DOHH2 (cell line): Measurements from ENCODE around the gene MGAM2.

Source experiments
- H3F3A ChIP-seq: fragments of 200-600 bp; sonication (generic), shearing (Covaris generic); 2 replicates; pipeline ENCODE4 v1.6.0; 2016; ENCODE audit warnings: antibody characterized with exemption, mild to moderate bottlenecking; ENCODE audit not compliant: control insufficient read depth, insufficient read depth
- H3K27ac ChIP-seq: fragments of 200-600 bp; sonication (generic); 2 replicates; pipeline ENCODE4 v1.5.1; 2014; ENCODE audit warnings: low read depth, mild to moderate bottlenecking, low read length, moderate library complexity
- H3K27me3 ChIP-seq: fragments of 200-600 bp; sonication (generic); 2 replicates; pipeline ENCODE4 v1.6.1; 2014; ENCODE audit warnings: mild to moderate bottlenecking, low read length, mixed read lengths; ENCODE audit not compliant: control insufficient read depth
- H3K36me3 ChIP-seq: fragments of 200-600 bp; sonication (generic); 2 replicates; pipeline ENCODE4 v1.6.1; 2014; ENCODE audit warnings: mild to moderate bottlenecking, low read length, moderate library complexity, mixed read lengths; ENCODE audit not compliant: control insufficient read depth
- H3K4me1 ChIP-seq: fragments of 200-600 bp; sonication (generic); 2 replicates; pipeline ENCODE4 v1.6.1; 2014; ENCODE audit warnings: mild to moderate bottlenecking, low read length, mixed read lengths; ENCODE audit not compliant: control insufficient read depth
- H3K4me2 ChIP-seq: fragments of 200-600 bp; sonication (generic); 2 replicates; pipeline ENCODE4 v1.6.0; 2014; ENCODE audit warnings: mild to moderate bottlenecking, low read length, moderate library complexity
- H3K4me3 ChIP-seq: fragments of 200-600 bp; sonication (generic); 2 replicates; pipeline ENCODE4 v1.5.1; 2014; ENCODE audit warnings: mild to moderate bottlenecking, low read length, mixed read lengths
- H3K79me2 ChIP-seq: fragments of 200-600 bp; sonication (generic); 2 replicates; pipeline ENCODE4 v1.6.1; 2014; ENCODE audit warnings: mild to moderate bottlenecking, low read length, mixed read lengths; ENCODE audit not compliant: control insufficient read depth
- H3K9me2 ChIP-seq: fragments of 200-600 bp; sonication (generic); replicated peaks from 2 replicates; pipeline ENCODE4 v1.6.1; 2014; ENCODE audit warnings: mild to moderate bottlenecking, low read length, mixed read lengths; ENCODE audit not compliant: control insufficient read depth
- H3K9me3 ChIP-seq: fragments of 200-600 bp; sonication (generic); 2 replicates; pipeline ENCODE4 v1.6.1; 2014; ENCODE audit warnings: antibody characterized with exemption, low read length, mixed read lengths; ENCODE audit not compliant: control insufficient read depth, insufficient read depth
- H4K20me1 ChIP-seq: fragments of 200-600 bp; sonication (generic); 2 replicates; pipeline ENCODE4 v1.6.0; 2014; ENCODE audit warnings: low read depth, mild to moderate bottlenecking, antibody characterized with exemption, low read length, moderate library complexity; ENCODE audit not compliant: control insufficient read depth, insufficient read depth
- CTCF ChIP-seq: fragments of 200-600 bp; sonication (generic); IDR thresholded peaks from one replicate; pipeline ENCODE4 v1.5.1; 2014; ENCODE audit warnings: antibody characterized with exemption, mild to moderate bottlenecking, low read depth, low read length; ENCODE audit not compliant: poor library complexity, severe bottlenecking
- EZH2phosphoT487 ChIP-seq: fragments of 200-600 bp; sonication (generic); IDR thresholded peaks from 2 replicates; pipeline ENCODE4 v1.6.1; 2017; ENCODE audit warnings: borderline replicate concordance, mild to moderate bottlenecking, antibody characterized with exemption, low read length, moderate library complexity, mixed read lengths

The MGAM2 gene

GRCh38 chr7:142158736-142159496, 47.4 kb downstream of the MGAM2 start:
- no peak overlapping the region for H3K27ac ChIP-seq
- no peaks in the 10 kb centered on the region for H3K27me3 ChIP-seq

GRCh38 chr7:142161921-142162320, 50.4 kb downstream of the MGAM2 start:
- H4K20me1 ChIP-seq = no peaks in the 10 kb centered on the region
- H3K79me2 ChIP-seq = no peaks in the 10 kb centered on the region
- no peaks in the 10 kb centered on the region for H3F3A ChIP-seq
- no peaks in the 10 kb centered on the region for H3K27me3 ChIP-seq
- H3K9me3 ChIP-seq = no peaks in the 10 kb centered on the region
- no peak overlapping the region for H3K4me3 ChIP-seq
- no peak overlapping the region for H3K27ac ChIP-seq
- no peak overlapping the region for H3K4me2 ChIP-seq
- no peaks in the 10 kb centered on the region for H3K36me3 ChIP-seq
- TF ChIP-seq CTCF (no peak), EZH2phosphoT487 (no peak)
- H3K4me1 ChIP-seq = no peaks in the 10 kb centered on the region
- H3K9me2 ChIP-seq = no peaks in the 10 kb centered on the region

More at GRCh38 chr7:142158736-142159496, 47.4 kb downstream of the MGAM2 start:
- Histone ChIP-seq H3K79me2 (no peaks in the 10 kb centered on the region), H3K4me1 (no peaks in the 10 kb centered on the region), H3K9me2 (no peaks in the 10 kb centered on the region), H3K36me3 (no peaks in the 10 kb centered on the region), H4K20me1 (no peaks in the 10 kb centered on the region), H3K4me2 (no peak overlapping the region), H3K4me3 (no peak overlapping the region), H3F3A (no peaks in the 10 kb centered on the region), H3K9me3 (no peaks in the 10 kb centered on the region)
- TF ChIP-seq CTCF (no peak), EZH2phosphoT487 (no peak)

GRCh38 chr7:142168746-142169145, 57.2 kb downstream of the MGAM2 start:
- Histone ChIP-seq H4K20me1 (no peaks in the 10 kb centered on the region), H3K9me3 (no peaks in the 10 kb centered on the region), H3K4me3 (no peak overlapping the region), H3K9me2 (no peaks in the 10 kb centered on the region), H3K4me2 (no peak overlapping the region), H3K79me2 (no peaks in the 10 kb centered on the region), H3K27ac (no peak overlapping the region), H3F3A (no peaks in the 10 kb centered on the region), H3K4me1 (no peaks in the 10 kb centered on the region), H3K36me3 (no peaks in the 10 kb centered on the region), H3K27me3 (no peaks in the 10 kb centered on the region)
- TF ChIP-seq EZH2phosphoT487 = no peak
- no peak for TF ChIP-seq CTCF
